ENCODE data around the gene TDRD12. TPM values are rescaled to one million over a fixed set of nuclear protein-coding genes. Genes with fewer than 3 reads are reported as not detected.
"Not testable (repeated sequence)": the region's sequence is repeated elsewhere in the genome, so short reads cannot be mapped to it uniquely, and the experiment has no call there.

TDRD12 gene
- total and polyA plus RNA-seq, 11 donors, result 0.06 to 0.63 (median 0.23) TPM; not detected in 5

DNA sequence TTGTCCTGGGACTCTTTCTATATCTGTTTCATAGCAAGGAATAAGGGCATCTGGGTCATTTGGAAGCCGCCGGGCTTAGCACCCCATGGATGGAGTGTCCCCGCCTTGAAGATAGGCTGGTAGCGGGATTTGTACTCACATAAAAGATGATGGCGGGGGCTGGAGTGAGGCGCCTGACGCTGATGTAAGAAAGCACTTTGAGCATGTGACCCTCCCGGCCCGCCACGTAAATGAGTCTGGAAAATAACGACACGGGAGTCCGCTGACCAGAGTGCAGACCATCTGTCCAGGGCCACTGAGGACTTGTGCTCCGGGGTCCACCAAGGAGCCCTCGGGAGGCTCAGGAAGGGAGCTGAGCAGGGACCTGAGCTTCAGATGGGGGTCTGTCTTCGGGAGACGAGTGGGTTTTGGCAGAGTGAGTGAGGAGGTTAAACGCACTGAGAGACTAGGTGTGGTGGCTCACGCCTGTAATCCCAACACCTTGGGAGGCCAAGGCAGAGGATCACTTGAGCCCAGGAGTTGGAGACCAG, 124.2 kb downstream of the TDRD12 start:
- no peak overlapping the region for H3K4me3 ChIP-seq
- peaks cover 0 to 4% (median 0%) of the 10 kb centered on the region in 9 donors for H3K36me3 ChIP-seq
- no peaks in the 10 kb centered on the region for H3K4me1 ChIP-seq
- ATAC-seq, result no peak
- H3K9me3 ChIP-seq, result peaks cover 0 to 20% (median 10%) of the 10 kb centered on the region in 12 donors
- no peak overlapping the region for H3K27ac ChIP-seq
- H3K27me3 ChIP-seq, result no peaks in the 10 kb centered on the region
- TF ChIP-seq, protein P1, sequence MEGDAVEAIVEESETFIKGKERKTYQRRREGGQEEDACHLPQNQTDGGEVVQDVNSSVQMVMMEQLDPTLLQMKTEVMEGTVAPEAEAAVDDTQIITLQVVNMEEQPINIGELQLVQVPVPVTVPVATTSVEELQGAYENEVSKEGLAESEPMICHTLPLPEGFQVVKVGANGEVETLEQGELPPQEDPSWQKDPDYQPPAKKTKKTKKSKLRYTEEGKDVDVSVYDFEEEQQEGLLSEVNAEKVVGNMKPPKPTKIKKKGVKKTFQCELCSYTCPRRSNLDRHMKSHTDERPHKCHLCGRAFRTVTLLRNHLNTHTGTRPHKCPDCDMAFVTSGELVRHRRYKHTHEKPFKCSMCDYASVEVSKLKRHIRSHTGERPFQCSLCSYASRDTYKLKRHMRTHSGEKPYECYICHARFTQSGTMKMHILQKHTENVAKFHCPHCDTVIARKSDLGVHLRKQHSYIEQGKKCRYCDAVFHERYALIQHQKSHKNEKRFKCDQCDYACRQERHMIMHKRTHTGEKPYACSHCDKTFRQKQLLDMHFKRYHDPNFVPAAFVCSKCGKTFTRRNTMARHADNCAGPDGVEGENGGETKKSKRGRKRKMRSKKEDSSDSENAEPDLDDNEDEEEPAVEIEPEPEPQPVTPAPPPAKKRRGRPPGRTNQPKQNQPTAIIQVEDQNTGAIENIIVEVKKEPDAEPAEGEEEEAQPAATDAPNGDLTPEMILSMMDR (IDR thresholded peaks at IDR 0.05), result no peak
- no peak for TF ChIP-seq POLR2A (IDR thresholded peaks at IDR 0.05)
- WGBS, 4 donors, result 92 to 96% (median 93%) methylated on average over 19 of the region's 19 CpGs
- intact Hi-C loops (cut with DNase I), result no loop called here
- DNase-seq, result no peak

DNA sequence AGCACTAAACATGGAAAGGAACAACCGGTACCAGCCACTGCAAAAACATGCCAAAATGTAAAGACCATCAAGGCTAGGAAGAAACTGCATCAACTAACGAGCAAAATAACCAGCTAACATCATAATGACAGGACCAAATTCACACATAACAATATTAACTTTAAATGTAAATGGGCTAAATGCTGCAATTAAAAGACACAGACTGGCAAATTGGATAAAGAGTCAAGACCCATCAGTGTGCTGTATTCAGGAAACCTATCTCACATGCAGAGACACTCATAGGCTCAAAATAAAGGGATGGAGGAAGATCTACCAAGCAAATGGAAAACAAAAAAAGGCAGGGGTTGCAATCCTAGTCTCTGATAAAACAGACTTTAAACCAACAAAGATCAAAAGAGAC, 128.5 kb downstream of the TDRD12 start:
- H3K36me3 ChIP-seq; H3K9me3 ChIP-seq; H3K4me1 ChIP-seq; H3K4me3 ChIP-seq; H3K27me3 ChIP-seq; H3K27ac ChIP-seq; ATAC-seq; intact Hi-C loops (cut with DNase I); DNase-seq: not testable (repeated sequence)
- 50 to 80% methylated on average over 1 of the region's 2 CpGs; no CpG with 5 or more reads in 2 of the 4 donors for WGBS, 4 donors

DNA sequence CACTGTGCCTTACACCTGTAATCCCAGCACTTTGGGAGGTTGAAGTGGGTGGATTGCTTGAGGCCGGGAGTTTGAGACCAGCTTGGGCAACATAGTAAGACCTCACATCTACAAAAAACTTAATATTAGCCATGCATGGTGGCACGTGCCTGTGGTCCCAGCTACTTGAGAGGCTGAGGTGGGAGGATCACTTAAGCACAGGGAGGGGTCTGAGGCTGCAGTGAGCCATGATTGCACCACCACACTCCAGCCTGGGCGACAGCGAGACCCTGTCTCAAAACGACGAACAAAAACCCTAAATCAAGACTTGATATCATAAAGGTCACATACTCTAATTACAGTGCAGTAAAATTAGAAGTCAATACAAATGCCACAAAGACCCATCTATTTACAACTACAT, 132.6 kb downstream of the TDRD12 start:
- 88 to 96% (median 90%) methylated on average over 6 of the region's 6 CpGs for WGBS, 4 donors
- no peaks in the 10 kb centered on the region for H3K4me1 ChIP-seq
- no peak overlapping the region for H3K27ac ChIP-seq
- H3K4me3 ChIP-seq, result no peak overlapping the region
- H3K36me3 ChIP-seq, result no peaks in the 10 kb centered on the region
- DNase-seq (no peak), ATAC-seq (no peak)
- intact Hi-C loops (cut with DNase I), result no loop called here
- TF ChIP-seq, protein P1 (IDR thresholded peaks at IDR 0.05), result no peak
- TF ChIP-seq POLR2A (IDR thresholded peaks at IDR 0.05), result no peak
- H3K9me3 ChIP-seq, result no peaks in the 10 kb centered on the region
- no peaks in the 10 kb centered on the region for H3K27me3 ChIP-seq

DNA sequence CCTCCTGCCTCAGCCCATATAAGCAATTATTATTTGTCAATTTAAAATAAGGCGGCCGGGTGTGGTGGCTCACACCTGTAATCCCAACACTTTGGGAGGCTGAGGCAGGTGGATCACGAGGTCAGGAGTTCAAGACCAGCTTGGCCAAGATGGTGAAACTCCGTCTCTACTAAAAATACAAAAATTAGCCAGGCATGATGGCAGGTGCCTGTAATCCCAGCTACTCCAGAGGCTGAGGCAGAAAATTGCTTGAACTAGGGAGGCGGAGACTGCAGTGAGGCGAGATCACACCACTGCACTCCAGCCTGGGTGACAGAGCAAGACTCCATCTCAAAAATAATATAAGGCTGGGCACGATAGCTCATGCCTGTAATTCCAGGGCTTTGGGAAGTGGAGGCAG, 137.3 kb downstream of the TDRD12 start:
- intact Hi-C loops (cut with DNase I); ATAC-seq; H3K27me3 ChIP-seq; H3K4me3 ChIP-seq; H3K4me1 ChIP-seq; H3K36me3 ChIP-seq; H3K27ac ChIP-seq; DNase-seq; H3K9me3 ChIP-seq: not testable (repeated sequence)
- WGBS, 4 donors, result 93 to 95% (median 95%) methylated on average over 7 of the region's 7 CpGs

DNA sequence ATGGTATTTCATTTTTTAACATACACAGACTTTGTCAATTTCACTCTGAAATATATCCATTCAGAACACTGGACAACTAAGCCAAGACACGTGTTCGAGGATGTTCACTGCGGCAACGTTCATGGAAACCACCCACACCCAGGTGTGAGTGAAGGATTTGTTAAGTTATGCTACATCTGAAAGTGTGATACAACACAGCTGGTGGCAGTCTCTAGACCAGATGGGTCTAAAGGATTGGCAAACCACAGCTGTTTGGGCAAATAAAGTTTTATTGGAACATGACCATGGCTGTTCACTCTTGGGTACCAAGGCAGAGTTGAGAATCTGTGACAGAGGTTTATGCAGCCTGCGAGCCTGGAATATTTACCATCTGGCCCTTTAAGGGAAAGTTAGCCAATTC, 138.0 kb downstream of the TDRD12 start:
- Histone ChIP-seq H3K27me3 (no peaks in the 10 kb centered on the region), H3K36me3 (no peaks in the 10 kb centered on the region), H3K27ac (no peak overlapping the region), H3K9me3 (no peaks in the 10 kb centered on the region), H3K4me1 (no peaks in the 10 kb centered on the region), H3K4me3 (no peak overlapping the region)
- 84 to 92% (median 87%) methylated on average over 5 of the region's 5 CpGs for WGBS, 4 donors
- DNase-seq (no peak), ATAC-seq (no peak)
- TF ChIP-seq, protein P1 (IDR thresholded peaks at IDR 0.05), result no peak
- TF ChIP-seq POLR2A (IDR thresholded peaks at IDR 0.05), result no peak
- intact Hi-C loops (cut with DNase I), result no loop called here

All from heart left ventricle (tissue), 16 donors.